Liver (tissue), 9 donors: ENCODE results near the gene MLLT10. TPM values are rescaled to one million over a fixed set of nuclear protein-coding genes. Genes with fewer than 3 reads are reported as not detected.

Source experiments
- DNase-seq: peaks from one replicate; pipeline ENCODE4 v3.0.0-alpha.2; 2017; ENCODE audit warnings: low spot score
- H3K27ac ChIP-seq, 2 donors: one replicate each; pipeline ENCODE4 v1.7.0; 2013; ENCODE audit warnings: inconsistent platforms in 2 of 2, low read length in 2 of 2, control low read depth in 1 of 2, low read depth in 1 of 2, mild to moderate bottlenecking in 1 of 2
- H3K27me3 ChIP-seq, 4 donors: one replicate each; pipeline versions ENCODE4 v1.6.1 to v1.7.0; 2013; ENCODE audit warnings: low read length in 3 of 4, inconsistent platforms in 1 of 4, mild to moderate bottlenecking in 1 of 4, moderate library complexity in 1 of 4; ENCODE audit not compliant: control insufficient read depth in 4 of 4, insufficient read depth in 4 of 4
- H3K36me3 ChIP-seq, 4 donors: one replicate each; pipeline versions ENCODE4 v1.6.1 to v1.7.0; 2013; ENCODE audit warnings: low read length in 3 of 4, mild to moderate bottlenecking in 3 of 4, low read depth in 1 of 4, moderate library complexity in 1 of 4; ENCODE audit not compliant: control insufficient read depth in 4 of 4, insufficient read depth in 3 of 4
- H3K4me1 ChIP-seq, 4 donors: one replicate each; pipeline versions ENCODE4 v1.6.1 to v1.7.0; 2013; ENCODE audit warnings: low read length in 3 of 4, mild to moderate bottlenecking in 3 of 4, moderate library complexity in 1 of 4; ENCODE audit not compliant: control insufficient read depth in 4 of 4, insufficient read depth in 4 of 4
- H3K4me3 ChIP-seq, 3 donors: one replicate each; pipeline versions ENCODE4 v1.6.1 to v1.7.0; 2013; ENCODE audit warnings: low read length in 3 of 3, control low read depth in 1 of 3, low read depth in 1 of 3, mild to moderate bottlenecking in 1 of 3
- H3K9ac ChIP-seq, 2 donors: one replicate each; pipeline ENCODE4 v1.7.0; 2013; ENCODE audit warnings: low read length in 2 of 2, mild to moderate bottlenecking in 2 of 2, moderate library complexity in 2 of 2, control low read depth in 1 of 2, low read depth in 1 of 2
- H3K9me3 ChIP-seq, 4 donors: one replicate each; pipeline versions ENCODE4 v1.6.1 to v1.7.0; 2013; ENCODE audit warnings: low read length in 3 of 4; ENCODE audit not compliant: control insufficient read depth in 4 of 4
- ATF3 ChIP-seq: IDR thresholded peaks from 2 replicates; pipeline ENCODE4 v1.6.1; 2016; ENCODE audit warnings: antibody characterized with exemption
- CTCF ChIP-seq: fragments of 150-350 bp; IDR thresholded peaks from 2 replicates; pipeline ENCODE4 v1.5.1; 2017; ENCODE audit warnings: improper control_type of control experiment, low read depth, low read length; ENCODE audit not compliant: missing input control
- EGR1 ChIP-seq, 2 donors: IDR thresholded peaks; 2 replicates each; pipeline ENCODE4 v1.6.1; 2016 to 2018; ENCODE audit warnings: antibody characterized with exemption in 2 of 2, low read depth in 2 of 2
- FOXA1 ChIP-seq: IDR thresholded peaks from 2 replicates; pipeline ENCODE4 v1.6.1; 2016; ENCODE audit warnings: antibody characterized with exemption
- FOXA2 ChIP-seq: IDR thresholded peaks from 2 replicates; pipeline ENCODE4 v1.6.1; 2016; ENCODE audit warnings: antibody characterized with exemption
- HNF4A ChIP-seq, 2 donors: conservative IDR thresholded peaks; 2 replicates each; pipeline ENCODE4 v1.6.1; 2016; ENCODE audit warnings: antibody characterized with exemption in 2 of 2, mild to moderate bottlenecking in 2 of 2
- HNF4G ChIP-seq: IDR thresholded peaks from 2 replicates; pipeline ENCODE4 v1.6.1; 2016; ENCODE audit warnings: antibody characterized with exemption
- JUND ChIP-seq, 2 donors: IDR thresholded peaks; 2 replicates each; pipeline ENCODE4 v1.6.1; 2016; ENCODE audit warnings: antibody characterized with exemption in 2 of 2
- MAX ChIP-seq: IDR thresholded peaks from 2 replicates; pipeline ENCODE4 v1.6.1; 2016; ENCODE audit warnings: antibody characterized with exemption
- NR2F2 ChIP-seq: IDR thresholded peaks from 2 replicates; pipeline ENCODE4 v1.6.1; 2016; ENCODE audit warnings: antibody characterized with exemption
- RAD21 ChIP-seq, 2 donors: IDR thresholded peaks; 2 replicates each; pipeline ENCODE4 v1.6.1; 2016; ENCODE audit warnings: antibody characterized with exemption in 2 of 2, mild to moderate bottlenecking in 2 of 2
- REST ChIP-seq: IDR thresholded peaks from 2 replicates; pipeline ENCODE4 v1.6.1; 2016; ENCODE audit warnings: antibody characterized with exemption, mild to moderate bottlenecking
- RXRA ChIP-seq, 2 donors: IDR thresholded peaks; 2 replicates each; pipeline ENCODE4 v1.6.1; 2017 to 2018; ENCODE audit warnings: antibody characterized with exemption in 2 of 2, mild to moderate bottlenecking in 1 of 2
- SP1 ChIP-seq: IDR thresholded peaks from 2 replicates; pipeline ENCODE4 v1.6.1; 2018; ENCODE audit warnings: antibody characterized with exemption, mild to moderate bottlenecking
- TAF1 ChIP-seq: conservative IDR thresholded peaks from 2 replicates; pipeline ENCODE4 v1.6.1; 2016; ENCODE audit warnings: antibody characterized with exemption, mild to moderate bottlenecking
- YY1 ChIP-seq: IDR thresholded peaks from 2 replicates; pipeline ENCODE4 v1.6.1; 2016; ENCODE audit warnings: antibody characterized with exemption, mild to moderate bottlenecking
- WGBS: extraction: QIAGEN DNeasy Blood & Tissue Kit; methylation state at CpG from one replicate; pipeline ENCODE4 v1.1.7; 2013; 5-methylcytosine and 5-hydroxymethylcytosine counted together
- polyA plus RNA-seq, 2 donors: library from polyadenylated mRNA; stranded (reverse) in 1 of 2; unstranded in 1 of 2; fragments of 200-250 nt in 1 of 2; fragments of >200 nt in 1 of 2; fragmentation: Nextera tagmentation in 1 of 2; extraction: Ambion mirVana in 1 of 2; gene quantifications; one replicate each; pipeline versions ENCODE4 v1.2.1 to v1.2.3, GENCODE V29; 2013 to 2015
- total RNA-seq, 2 donors: library from RNA; depleted of rRNA; stranded (reverse); fragments of >200 nt; gene quantifications; one replicate each; pipeline ENCODE4 v1.2.3, GENCODE V29; 2014
- donor health status: healthy.
- donor health status: healthy.
- donor health status: healthy.
- donor health status: healthy.
- donor health status: healthy.

MLLT10 gene
- total and polyA plus RNA-seq, 4 donors, result 11.9 to 47.4 (median 22.6) TPM

GRCh38 chr10:21675157-21675796 is 141.2 kb downstream of the MLLT10 start:
- DNase-seq, result no peak
- H3K27me3 ChIP-seq, result no peaks in the 10 kb centered on the region
- peaks cover 0 to 4% (median 0%) of the 10 kb centered on the region in 4 donors for H3K36me3 ChIP-seq
- no peak overlapping the region for H3K27ac ChIP-seq
- WGBS, result 80% methylated on average over 2 of the region's 2 CpGs
- peak; percentile 63 to 78 for TF ChIP-seq RAD21 (IDR thresholded peaks at IDR 0.05)
- no peak for TF ChIP-seq JUND (IDR thresholded peaks at IDR 0.05)
- TF ChIP-seq RXRA (IDR thresholded peaks at IDR 0.05), result no peak
- no peak for TF ChIP-seq EGR1 (IDR thresholded peaks at IDR 0.05; ENCODE audit: low read depth in 2 of 2)
- peak; percentile 79 for TF ChIP-seq CTCF
- no peak for TF ChIP-seq HNF4A (conservative IDR thresholded peaks at IDR 0.05)
- no peak for TF ChIP-seq NR2F2
- H3K9ac ChIP-seq, result no peak overlapping the region
- H3K9me3 ChIP-seq, result no peaks in the 10 kb centered on the region
- no peaks in the 10 kb centered on the region for H3K4me1 ChIP-seq
- no peak overlapping the region for H3K4me3 ChIP-seq

- H3K9ac ChIP-seq, result no peak overlapping the region
- TF ChIP-seq FOXA2 (no peak), YY1 (no peak), HNF4G (no peak), TAF1 (no peak), ATF3 (no peak), CTCF (no peak), RAD21 (IDR thresholded peaks at IDR 0.05) (no peak)
- no peak overlapping the region for H3K4me3 ChIP-seq
- no peaks in the 10 kb centered on the region for H3K4me1 ChIP-seq
- no peaks in the 10 kb centered on the region for H3K9me3 ChIP-seq
- DNase-seq, result no peak
- 96% methylated on average over 3 of the region's 3 CpGs for WGBS
- no peaks in the 10 kb centered on the region for H3K27me3 ChIP-seq
- peaks cover 0 to 4% (median 2%) of the 10 kb centered on the region in 4 donors for H3K36me3 ChIP-seq
- no peak overlapping the region for H3K27ac ChIP-seq
Observed at GRCh38 chr10:21677551-21677950, 143.5 kb downstream of the MLLT10 start.

- Histone ChIP-seq H3K27me3 (no peaks in the 10 kb centered on the region), H3K4me1 (no peaks in the 10 kb centered on the region), H3K36me3 (peaks cover 0 to 10% (median 1%) of the 10 kb centered on the region in 4 donors), H3K27ac (no peak overlapping the region), H3K9ac (no peak overlapping the region), H3K4me3 (no peak overlapping the region), H3K9me3 (no peaks in the 10 kb centered on the region)
- 86% methylated on average over 3 of the region's 3 CpGs for WGBS
- no peak for TF ChIP-seq FOXA1
- no peak for TF ChIP-seq TAF1
- no peak for TF ChIP-seq NR2F2
- no peak for TF ChIP-seq MAX
- no peak for TF ChIP-seq REST
- no peak for TF ChIP-seq HNF4G
- no peak for TF ChIP-seq JUND (IDR thresholded peaks at IDR 0.05)
- no peak for TF ChIP-seq SP1
- no peak for TF ChIP-seq YY1
- no peak for DNase-seq
Observed at GRCh38 chr10:21681156-21681555, 147.1 kb downstream of the MLLT10 start.
